Neural cell (in vitro differentiated cells): ENCODE data around the gene MEF2A. TPM values are rescaled to one million over a fixed set of nuclear protein-coding genes. Genes with fewer than 3 reads are reported as not detected.

Experiments
- H2AFZ ChIP-seq: fragments of 200-600, 300-800 bp; sonication (generic), shearing (Covaris generic); 2 replicates; pipeline ENCODE4 v1.6.0; 2014; ENCODE audit warnings: low read depth, mild to moderate bottlenecking, antibody characterized with exemption, low read length, moderate library complexity
- H3F3A ChIP-seq: fragments of 200-600 bp; shearing (Covaris generic); 2 replicates; pipeline ENCODE4 v1.6.1; 2016; ENCODE audit warnings: mild to moderate bottlenecking, moderate library complexity, mixed read lengths, antibody characterized with exemption, low read length; ENCODE audit not compliant: insufficient read depth, poor library complexity, severe bottlenecking
- H3K27ac ChIP-seq: fragments of 200-600, 300-800 bp; sonication (generic), shearing (Covaris generic); 2 replicates; pipeline ENCODE4 v1.5.1; 2014; ENCODE audit warnings: mild to moderate bottlenecking, low read length, moderate library complexity
- H3K27me3 ChIP-seq: fragments of 300-800, 200-600 bp; sonication (generic), shearing (Covaris generic); 2 replicates; pipeline ENCODE4 v1.6.0; 2014; ENCODE audit warnings: mild to moderate bottlenecking, low read depth, low read length, moderate library complexity; ENCODE audit not compliant: insufficient read depth
- H3K36me3 ChIP-seq: fragments of 300-800, 200-600 bp; sonication (generic), shearing (Covaris generic); 2 replicates; pipeline ENCODE4 v1.5.1; 2014; ENCODE audit warnings: mild to moderate bottlenecking, antibody characterized with exemption, low read length, moderate library complexity; ENCODE audit not compliant: insufficient read depth
- H3K4me2 ChIP-seq: fragments of 300-800, 200-600 bp; sonication (generic), shearing (Covaris generic); 2 replicates; pipeline ENCODE4 v1.6.0; 2014; ENCODE audit warnings: mild to moderate bottlenecking, low read length
- H3K4me3 ChIP-seq: fragments of 300-800, 200-600 bp; sonication (generic), shearing (Covaris generic); 2 replicates; pipeline ENCODE4 v1.5.1; 2014; ENCODE audit warnings: mild to moderate bottlenecking, low read length, moderate library complexity
- H3K79me2 ChIP-seq: fragments of 200-600 bp; shearing (Covaris generic); replicated peaks from 2 replicates; pipeline ENCODE4 v1.6.0; 2014; ENCODE audit warnings: mild to moderate bottlenecking, low read length, moderate library complexity; ENCODE audit not compliant: insufficient read depth
- H3K9ac ChIP-seq: fragments of 300-800, 200-600 bp; sonication (generic), shearing (Covaris generic); 2 replicates; pipeline ENCODE4 v1.6.1; 2016; ENCODE audit warnings: mild to moderate bottlenecking, low read length, mixed read lengths
- H3K9me2 ChIP-seq: fragments of 200-600 bp; shearing (Covaris generic); 2 replicates; pipeline ENCODE4 v1.6.1; 2016; ENCODE audit warnings: mild to moderate bottlenecking, low read length, mixed read lengths; ENCODE audit not compliant: insufficient read depth
- H3K9me3 ChIP-seq: fragments of 200-600, 300-800 bp; sonication (generic), shearing (Covaris generic); 2 replicates; pipeline ENCODE4 v1.6.1; 2016; ENCODE audit warnings: mild to moderate bottlenecking, mixed run types, low read length, moderate library complexity, mixed read lengths
- H4K20me1 ChIP-seq: fragments of 200-600 bp; shearing (Covaris generic); 2 replicates; pipeline ENCODE4 v1.6.1; 2016; ENCODE audit warnings: mild to moderate bottlenecking, mixed run types; ENCODE audit not compliant: insufficient read depth
- CTCF ChIP-seq: fragments of 450-650 bp; IDR thresholded peaks from 2 replicates; pipeline ENCODE4 v1.5.1; 2014; ENCODE audit warnings: antibody characterized with exemption, mild to moderate bottlenecking, moderate library complexity; ENCODE audit not compliant: poor library complexity, severe bottlenecking
- EP300 ChIP-seq: fragments of 450-650 bp; conservative IDR thresholded peaks from 2 replicates; pipeline ENCODE4 v1.6.1; 2014; ENCODE audit warnings: antibody characterized with exemption, mild to moderate bottlenecking, moderate library complexity; ENCODE audit not compliant: poor library complexity, severe bottlenecking
- EZH2 ChIP-seq: fragments of 200-600, 300-800 bp; shearing (Covaris generic), sonication (generic); IDR thresholded peaks from 2 replicates; pipeline ENCODE4 v1.6.1; 2014; ENCODE audit warnings: antibody characterized with exemption, low read length, borderline replicate concordance, mild to moderate bottlenecking; ENCODE audit not compliant: insufficient read depth, poor library complexity, severe bottlenecking
- MXI1 ChIP-seq: fragments of 450-650 bp; conservative IDR thresholded peaks from 2 replicates; pipeline ENCODE4 v1.6.1; 2014; ENCODE audit warnings: antibody characterized with exemption, mild to moderate bottlenecking; ENCODE audit not compliant: poor library complexity, severe bottlenecking
- POLR2AphosphoS5 ChIP-seq: IDR thresholded peaks from 2 replicates; pipeline ENCODE4 v1.6.1; 2012
- RAD21 ChIP-seq: fragments of 450-650 bp; conservative IDR thresholded peaks from 2 replicates; pipeline ENCODE4 v1.6.1; 2014; ENCODE audit warnings: antibody characterized with exemption, mild to moderate bottlenecking, moderate library complexity
- SMC3 ChIP-seq: fragments of 450-650 bp; conservative IDR thresholded peaks from 2 replicates; pipeline ENCODE4 v1.6.1; 2014; ENCODE audit warnings: antibody characterized with exemption, mild to moderate bottlenecking, moderate library complexity; ENCODE audit not compliant: poor library complexity
- TAF1 ChIP-seq: IDR thresholded peaks from 2 replicates; pipeline ENCODE4 v1.6.1; 2012; ENCODE audit warnings: low read depth
- polyA plus RNA-seq: library from polyadenylated mRNA; depleted of rRNA; stranded (reverse); fragments of >200 nt; gene quantifications from 2 replicates; pipeline ENCODE4 v1.2.3, GENCODE V29; 2014
- TF ChIP-seq, protein P1 (sequence below): IDR thresholded peaks from 2 replicates; pipeline ENCODE4 v1.6.1; 2012; ENCODE audit warnings: borderline replicate concordance

Gene MEF2A
- polyA plus RNA-seq, 1 donor from 2014 or later = 32.2 TPM

- H3F3A ChIP-seq = no peaks in the 10 kb centered on the region
- no peak overlapping the region for H3K27ac ChIP-seq
- H3K9me2 ChIP-seq = no peaks in the 10 kb centered on the region
- H3K36me3 ChIP-seq = no peaks in the 10 kb centered on the region
- no peak overlapping the region for H3K4me3 ChIP-seq
- H4K20me1 ChIP-seq = no peaks in the 10 kb centered on the region
- no peaks in the 10 kb centered on the region for H3K27me3 ChIP-seq
- no peaks in the 10 kb centered on the region for H3K9me3 ChIP-seq
- no peak overlapping the region for H3K9ac ChIP-seq
- TF ChIP-seq MXI1 = no peak
- no peak for TF ChIP-seq TAF1
- TF ChIP-seq, protein P1, sequence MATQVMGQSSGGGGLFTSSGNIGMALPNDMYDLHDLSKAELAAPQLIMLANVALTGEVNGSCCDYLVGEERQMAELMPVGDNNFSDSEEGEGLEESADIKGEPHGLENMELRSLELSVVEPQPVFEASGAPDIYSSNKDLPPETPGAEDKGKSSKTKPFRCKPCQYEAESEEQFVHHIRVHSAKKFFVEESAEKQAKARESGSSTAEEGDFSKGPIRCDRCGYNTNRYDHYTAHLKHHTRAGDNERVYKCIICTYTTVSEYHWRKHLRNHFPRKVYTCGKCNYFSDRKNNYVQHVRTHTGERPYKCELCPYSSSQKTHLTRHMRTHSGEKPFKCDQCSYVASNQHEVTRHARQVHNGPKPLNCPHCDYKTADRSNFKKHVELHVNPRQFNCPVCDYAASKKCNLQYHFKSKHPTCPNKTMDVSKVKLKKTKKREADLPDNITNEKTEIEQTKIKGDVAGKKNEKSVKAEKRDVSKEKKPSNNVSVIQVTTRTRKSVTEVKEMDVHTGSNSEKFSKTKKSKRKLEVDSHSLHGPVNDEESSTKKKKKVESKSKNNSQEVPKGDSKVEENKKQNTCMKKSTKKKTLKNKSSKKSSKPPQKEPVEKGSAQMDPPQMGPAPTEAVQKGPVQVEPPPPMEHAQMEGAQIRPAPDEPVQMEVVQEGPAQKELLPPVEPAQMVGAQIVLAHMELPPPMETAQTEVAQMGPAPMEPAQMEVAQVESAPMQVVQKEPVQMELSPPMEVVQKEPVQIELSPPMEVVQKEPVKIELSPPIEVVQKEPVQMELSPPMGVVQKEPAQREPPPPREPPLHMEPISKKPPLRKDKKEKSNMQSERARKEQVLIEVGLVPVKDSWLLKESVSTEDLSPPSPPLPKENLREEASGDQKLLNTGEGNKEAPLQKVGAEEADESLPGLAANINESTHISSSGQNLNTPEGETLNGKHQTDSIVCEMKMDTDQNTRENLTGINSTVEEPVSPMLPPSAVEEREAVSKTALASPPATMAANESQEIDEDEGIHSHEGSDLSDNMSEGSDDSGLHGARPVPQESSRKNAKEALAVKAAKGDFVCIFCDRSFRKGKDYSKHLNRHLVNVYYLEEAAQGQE = no peak
- TF ChIP-seq SMC3 = no peak
- TF ChIP-seq EZH2 = no peak
- no peak for TF ChIP-seq POLR2AphosphoS5
- no peak for TF ChIP-seq RAD21
- no peak for TF ChIP-seq CTCF
- no peak for TF ChIP-seq EP300
- no peak overlapping the region for H2AFZ ChIP-seq
- H3K79me2 ChIP-seq = no peaks in the 10 kb centered on the region
- H3K4me2 ChIP-seq = no peak overlapping the region
These were observed 80.2 kb downstream of the MEF2A start for GRCh38 chr15:99645951-99646350.

GRCh38 chr15:99651023-99651807, 85.4 kb downstream of the MEF2A start:
- Histone ChIP-seq H3K27ac (no peak overlapping the region), H3K36me3 (no peaks in the 10 kb centered on the region), H4K20me1 (no peaks in the 10 kb centered on the region), H3K9me2 (no peaks in the 10 kb centered on the region), H3K9me3 (no peaks in the 10 kb centered on the region), H3K4me3 (no peak overlapping the region), H3K27me3 (no peaks in the 10 kb centered on the region), H3K9ac (no peak overlapping the region), H3K79me2 (no peaks in the 10 kb centered on the region), H3K4me2 (no peak overlapping the region), H2AFZ (no peak overlapping the region), H3F3A (no peaks in the 10 kb centered on the region)
- TF ChIP-seq MXI1 (no peak), EZH2 (no peak), POLR2AphosphoS5 (no peak)

- Histone ChIP-seq H3K27me3 (no peaks in the 10 kb centered on the region), H3K36me3 (no peaks in the 10 kb centered on the region), H3K9ac (no peak overlapping the region), H3K79me2 (no peaks in the 10 kb centered on the region), H2AFZ (no peak overlapping the region), H3K27ac (no peak overlapping the region), H3K9me3 (no peaks in the 10 kb centered on the region), H3K9me2 (no peaks in the 10 kb centered on the region), H3K4me2 (no peak overlapping the region), H4K20me1 (no peaks in the 10 kb centered on the region), H3F3A (no peaks in the 10 kb centered on the region), H3K4me3 (no peak overlapping the region)
- TF ChIP-seq RAD21 (no peak), EP300 (no peak), POLR2AphosphoS5 (no peak), MXI1 (no peak), TAF1 (no peak), CTCF (no peak), EZH2 (no peak), SMC3 (no peak)
- TF ChIP-seq, protein P1 = no peak
These were observed 90.4 kb downstream of the MEF2A start for GRCh38 chr15:99656205-99656604.
